Iris pigment epithelial cell (primary cell): ENCODE measurements around the gene C6orf15.

Source experiments
- DNase-seq: peaks from one replicate; pipeline ENCODE4 v3.0.0-alpha.2; 2011; ENCODE audit warnings: low read depth

C6orf15 gene

GRCh38 chr6:31130751-31131150, 18.4 kb upstream of the C6orf15 start:
- no peak for DNase-seq

- DNase-seq, result no peak
These were observed 16.8 kb upstream of the C6orf15 start for GRCh38 chr6:31129130-31129529.

GRCh38 chr6:31128093-31128676, 15.8 kb upstream of the C6orf15 start:
- peak; percentile 28 for DNase-seq

- no peak for DNase-seq
These were observed 14.2 kb upstream of the C6orf15 start for GRCh38 chr6:31126396-31127175.

- DNase-seq, result peak; percentile 49
These were observed 13.4 kb upstream of the C6orf15 start for GRCh38 chr6:31125586-31126363.

- peak; percentile 62 for DNase-seq
These were observed 12.8 kb upstream of the C6orf15 start for GRCh38 chr6:31125162-31125561.

GRCh38 chr6:31122791-31123706, 10.7 kb upstream of the C6orf15 start:
- peak; percentile 95 for DNase-seq

- no peak for DNase-seq
These were observed 8.9 kb upstream of the C6orf15 start for GRCh38 chr6:31121131-31121790.

- no peak for DNase-seq
These were observed 8.0 kb upstream of the C6orf15 start, which contains the start of gene CDSN for GRCh38 chr6:31120151-31120915. TSS of gene CDSN (minus strand) at chr6:31120446. CDS start at chr6:31120419, 27 bp downstream.

- no peak for DNase-seq
These were observed 5.8 kb upstream of the C6orf15 start for GRCh38 chr6:31118178-31118577.

GRCh38 chr6:31116661-31117385, 4.4 kb upstream of the C6orf15 start:
- peak; percentile 14 for DNase-seq

GRCh38 chr6:31115941-31116560, 3.7 kb upstream of the C6orf15 start:
- DNase-seq, result no peak

- DNase-seq, result peak; percentile 44
These were observed 2.8 kb upstream of the C6orf15 start for GRCh38 chr6:31114970-31115849.

GRCh38 chr6:31114541-31114878, 2.1 kb upstream of the C6orf15 start, which contains the start of gene PSORS1C1:
TSS of gene PSORS1C1 (plus strand) at chr6:31114800. CDS start at chr6:31129633, 14,833 bp downstream.
- peak; percentile 93 for DNase-seq

GRCh38 chr6:31113861-31114540, 1.6 kb upstream of the C6orf15 start:
- DNase-seq, result peak; percentile 15

- no peak for DNase-seq
These were observed 663 bp downstream of the C6orf15 start for GRCh38 chr6:31111712-31112111.

GRCh38 chr6:31110825-31111582, 1.4 kb downstream of the C6orf15 start:
- no peak for DNase-seq
